GM12801 (cell line): ENCODE results near the gene ESRRG.

Experiments
- TF ChIP-seq, protein P1 (sequence below): IDR thresholded peaks from one replicate; pipeline ENCODE4 v1.5.1; 2011; ENCODE audit warnings: control low read depth; ENCODE audit not compliant: insufficient read length; ENCODE audit errors: extremely low read depth

The ESRRG gene

DNA sequence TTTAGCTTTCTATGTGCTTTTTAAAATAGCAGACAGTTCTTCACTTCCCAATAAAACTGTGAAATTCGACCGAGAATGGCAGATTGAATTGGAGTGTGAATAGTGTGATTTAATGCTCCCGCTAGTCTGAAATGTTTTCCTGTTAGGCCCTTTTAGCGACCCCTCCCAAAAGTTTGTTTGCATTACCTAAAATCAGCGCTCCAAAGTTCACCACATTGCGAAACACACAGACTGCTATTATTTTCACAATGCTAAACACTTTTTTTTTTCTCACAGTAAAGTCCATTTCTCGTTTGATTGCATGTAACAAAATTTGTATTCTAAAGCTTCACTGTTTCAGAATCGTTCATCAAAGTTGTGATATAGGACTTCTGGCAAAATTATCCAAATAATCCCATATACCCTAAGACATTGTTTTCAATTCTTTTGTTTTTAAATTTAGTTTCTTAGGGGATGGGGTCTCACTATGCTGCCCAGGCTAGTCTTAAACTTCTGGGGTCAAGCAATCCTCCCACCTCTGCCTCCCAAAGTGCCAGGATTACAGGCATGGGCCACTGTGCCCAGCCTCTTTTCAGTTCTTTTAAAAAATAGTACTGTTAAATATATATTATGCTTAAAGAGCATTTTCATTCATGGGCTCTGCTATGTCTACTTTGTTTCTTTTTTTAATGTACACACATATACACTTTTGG lies 223.5 kb downstream of the ESRRG start:
- TF ChIP-seq, protein P1, sequence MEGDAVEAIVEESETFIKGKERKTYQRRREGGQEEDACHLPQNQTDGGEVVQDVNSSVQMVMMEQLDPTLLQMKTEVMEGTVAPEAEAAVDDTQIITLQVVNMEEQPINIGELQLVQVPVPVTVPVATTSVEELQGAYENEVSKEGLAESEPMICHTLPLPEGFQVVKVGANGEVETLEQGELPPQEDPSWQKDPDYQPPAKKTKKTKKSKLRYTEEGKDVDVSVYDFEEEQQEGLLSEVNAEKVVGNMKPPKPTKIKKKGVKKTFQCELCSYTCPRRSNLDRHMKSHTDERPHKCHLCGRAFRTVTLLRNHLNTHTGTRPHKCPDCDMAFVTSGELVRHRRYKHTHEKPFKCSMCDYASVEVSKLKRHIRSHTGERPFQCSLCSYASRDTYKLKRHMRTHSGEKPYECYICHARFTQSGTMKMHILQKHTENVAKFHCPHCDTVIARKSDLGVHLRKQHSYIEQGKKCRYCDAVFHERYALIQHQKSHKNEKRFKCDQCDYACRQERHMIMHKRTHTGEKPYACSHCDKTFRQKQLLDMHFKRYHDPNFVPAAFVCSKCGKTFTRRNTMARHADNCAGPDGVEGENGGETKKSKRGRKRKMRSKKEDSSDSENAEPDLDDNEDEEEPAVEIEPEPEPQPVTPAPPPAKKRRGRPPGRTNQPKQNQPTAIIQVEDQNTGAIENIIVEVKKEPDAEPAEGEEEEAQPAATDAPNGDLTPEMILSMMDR, result no peak

DNA sequence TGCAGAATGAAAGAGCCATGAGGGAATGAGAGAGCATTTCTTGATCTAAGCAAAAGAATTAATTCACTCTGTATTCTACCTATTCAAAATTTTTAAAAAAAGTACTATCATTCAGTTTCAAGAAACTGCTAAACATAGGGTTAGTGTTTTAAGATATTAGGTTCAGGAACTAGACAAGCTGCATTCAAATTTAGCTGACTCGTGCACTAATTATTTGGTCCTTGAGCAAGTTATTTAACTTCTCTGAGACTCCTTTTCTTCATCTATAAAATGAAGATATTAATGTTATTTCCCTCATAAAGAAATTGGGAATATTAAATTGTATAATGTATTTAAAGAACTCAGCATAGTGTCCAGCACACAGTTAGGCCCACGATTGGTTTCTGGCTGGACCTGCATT lies 225.0 kb downstream of the ESRRG start:
- TF ChIP-seq, protein P1, result no peak

DNA sequence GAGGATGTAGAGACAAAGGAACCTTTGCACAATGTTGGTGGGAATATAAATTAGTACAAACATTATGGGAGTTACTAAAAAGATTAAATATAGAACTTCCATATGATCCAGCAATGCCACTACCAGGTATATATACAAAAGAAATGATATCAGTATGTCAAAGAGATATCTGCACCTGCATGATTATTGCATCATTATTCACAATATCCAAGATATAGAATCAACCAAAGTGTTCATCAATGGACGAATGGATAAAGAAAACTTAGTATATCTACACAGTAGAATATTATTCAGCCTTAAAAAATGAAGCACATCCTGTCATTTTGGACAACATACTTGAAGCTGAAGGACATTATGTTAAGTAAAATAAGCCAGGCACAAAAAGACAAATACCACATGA lies 238.2 kb downstream of the ESRRG start:
- TF ChIP-seq, protein P1, result no peak

DNA sequence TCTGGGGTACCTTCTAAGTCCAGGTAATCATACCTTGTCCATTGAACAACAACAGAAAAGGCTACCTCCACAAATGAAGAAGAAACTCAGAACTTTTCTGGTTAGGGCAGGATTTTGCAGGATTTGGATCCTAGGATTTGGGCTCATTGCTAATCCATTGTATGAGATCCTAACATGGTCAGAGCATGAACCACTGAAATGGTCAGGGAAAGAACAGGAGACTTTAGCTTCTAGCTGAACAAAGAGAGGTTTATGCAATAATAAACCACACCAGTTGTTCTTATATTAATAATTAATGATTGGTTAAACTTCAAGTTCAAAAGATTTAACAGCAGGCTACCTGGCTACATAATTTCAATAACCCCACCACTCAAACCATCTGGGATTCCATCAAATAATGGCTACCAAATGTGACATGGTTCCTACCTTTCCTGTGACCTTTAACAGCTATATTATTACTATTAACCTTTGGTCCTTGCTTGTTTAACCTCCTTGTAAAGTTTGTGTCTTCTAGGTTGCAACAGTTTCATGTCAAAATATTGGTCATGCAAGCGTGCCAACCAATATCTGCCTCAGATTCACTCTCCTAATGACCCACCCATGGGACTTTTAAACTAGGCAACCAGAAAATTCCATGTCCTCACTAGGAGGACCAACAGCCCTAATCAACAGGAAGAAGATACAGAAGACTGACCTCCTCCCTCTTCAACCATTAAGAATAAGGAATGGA lies 239.4 kb downstream of the ESRRG start:
- TF ChIP-seq, protein P1, result no peak

DNA sequence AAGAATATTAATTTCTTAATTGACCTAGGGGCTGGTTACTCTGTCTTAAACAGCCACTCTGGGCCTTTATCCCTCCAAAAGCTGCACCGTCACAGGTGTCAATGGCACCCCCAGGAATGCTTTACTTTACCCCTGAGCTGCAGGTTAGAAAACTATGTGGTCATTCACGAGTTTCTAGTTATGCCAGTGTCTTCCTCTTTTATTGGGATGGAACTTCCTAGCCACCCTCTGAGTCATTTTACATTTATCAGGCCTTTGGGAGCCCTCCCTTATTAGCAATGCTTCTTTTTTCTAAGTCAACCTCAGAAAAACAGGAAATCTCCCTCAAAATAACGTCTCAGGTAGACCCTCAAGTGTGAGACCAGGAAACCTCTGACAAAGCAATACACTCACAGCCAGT lies 240.6 kb downstream of the ESRRG start:
- TF ChIP-seq, protein P1, result no peak

DNA sequence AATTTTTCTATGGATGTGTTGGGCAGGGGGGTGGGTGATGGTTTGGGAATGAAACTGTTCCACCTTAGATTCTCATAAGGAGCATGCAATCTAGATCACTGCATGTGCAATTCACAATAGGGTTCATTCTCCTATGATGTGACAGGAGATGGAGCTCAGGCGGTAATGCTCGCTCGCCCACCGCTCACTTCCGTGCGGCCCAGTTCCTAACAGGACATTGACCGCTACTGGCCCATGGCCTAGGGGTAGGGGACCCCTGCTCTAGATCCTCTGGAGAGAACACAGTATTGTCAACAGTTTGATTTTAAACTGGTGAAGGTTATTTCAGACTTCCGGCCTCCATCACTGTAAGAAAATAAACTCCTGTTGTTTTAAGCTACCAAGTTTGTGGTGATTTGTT lies 245.0 kb downstream of the ESRRG start:
- TF ChIP-seq, protein P1, result no peak

DNA sequence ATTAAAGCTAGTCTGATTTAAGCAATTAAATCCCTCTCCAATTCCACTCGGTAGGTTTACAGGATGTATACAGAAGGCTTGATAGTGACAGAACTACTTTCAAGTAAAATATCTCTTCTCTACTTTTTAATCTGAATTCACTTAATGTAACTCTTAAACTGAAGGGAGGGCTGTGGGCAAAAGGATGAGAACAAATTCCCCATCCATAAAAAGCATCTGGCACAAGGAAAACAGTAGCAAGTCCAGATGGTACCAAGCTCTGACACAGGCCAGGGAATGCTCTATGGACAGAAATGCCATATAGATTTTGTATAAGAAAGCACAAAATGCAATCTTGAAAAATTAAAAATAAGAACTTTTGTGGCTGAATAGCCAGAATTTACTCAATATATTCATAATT lies 246.9 kb downstream of the ESRRG start:
- TF ChIP-seq, protein P1, result no peak
